T-cell (primary cell): ENCODE measurements around the gene TTC31. TPM values are rescaled to one million over a fixed set of nuclear protein-coding genes. Genes with fewer than 3 reads are reported as not detected.

Experiments
- ATAC-seq, 4 experiments: fragments of 200-7000 bp in 3 of 4; fragments of 150-1000 bp in 1 of 4; cut with Tn5 transposase; replicated peaks in 1 of 4; 1 replicate in 3 of 4; 2 replicates in 1 of 4; pipeline ENCODE4 v1.10.0; 2021; ENCODE audit warnings: moderate library complexity in 3 of 4, mild to moderate bottlenecking in 2 of 4, moderate number of reproducible peaks in 1 of 4
- CTCF ChIA-PET, 2 donors: fragments of 300-600 bp; sonication (Branson Sonifier 250); formaldehyde crosslinking; loops; one replicate each; lab custom pipeline; 2022; ENCODE audit warnings: antibody characterized with exemption in 2 of 2; lab: Charles Lee
- POLR2A ChIA-PET, 2 donors: fragments of 300-600 bp; sonication (Branson Sonifier 250); formaldehyde crosslinking; loops; one replicate each; lab custom pipeline; 2022; ENCODE audit warnings: antibody characterized with exemption in 2 of 2; lab: Charles Lee
- DNase-seq, 35 experiments: peaks; one replicate each; pipeline versions ENCODE4 v3.0.0 to v3.0.0-alpha.2; 2013 to 2023
- H3K27ac ChIP-seq: one replicate; pipeline ENCODE4 v1.5.1; 2013; ENCODE audit warnings: low read length
- H3K27me3 ChIP-seq, 2 experiments: replicated peaks in 1 of 2; 1 replicate in 1 of 2; 2 replicates in 1 of 2; pipeline versions ENCODE4 v1.6.1 to v1.7.0; 2013; ENCODE audit warnings: low read length in 1 of 2, mixed read lengths in 1 of 2; ENCODE audit not compliant: control insufficient read depth in 2 of 2, insufficient read depth in 2 of 2; ENCODE audit errors: extremely low read depth in 1 of 2
- H3K36me3 ChIP-seq, 2 donors: 1 replicate in 1 of 2; 2 replicates in 1 of 2; pipeline versions ENCODE4 v1.6.1 to v1.7.0; 2013; ENCODE audit warnings: low read length in 1 of 2; ENCODE audit not compliant: control insufficient read depth in 2 of 2, insufficient read depth in 1 of 2; ENCODE audit errors: extremely low read depth in 1 of 2
- H3K4me1 ChIP-seq, 2 experiments: 1 replicate in 1 of 2; 2 replicates in 1 of 2; pipeline versions ENCODE4 v1.6.1 to v1.7.0; 2013; ENCODE audit warnings: low read length in 2 of 2, mixed read lengths in 1 of 2; ENCODE audit not compliant: insufficient read depth in 2 of 2, control insufficient read depth in 1 of 2; ENCODE audit errors: extremely low read depth in 1 of 2
- H3K4me3 ChIP-seq, 2 donors: 1 replicate in 1 of 2; 2 replicates in 1 of 2; pipeline versions ENCODE4 v1.5.1 to v1.7.0; 2013; ENCODE audit warnings: mild to moderate bottlenecking in 2 of 2, low read length in 1 of 2, moderate library complexity in 1 of 2; ENCODE audit not compliant: control insufficient read depth in 1 of 2; ENCODE audit errors: extremely low read depth in 1 of 2
- H3K9me3 ChIP-seq: 2 replicates; pipeline ENCODE4 v1.7.0; 2013
- H3K27ac Mint-ChIP-seq, 2 donors: one replicate each; pipeline ENCODE4 v1.8.0; 2020 to 2021; ENCODE audit warnings: mild to moderate bottlenecking in 2 of 2, mixed read lengths in 2 of 2
- H3K27me3 Mint-ChIP-seq, 2 donors: one replicate each; pipeline ENCODE4 v1.8.0; 2021 to 2022; ENCODE audit warnings: mixed read lengths in 2 of 2
- H3K36me3 Mint-ChIP-seq: one replicate; pipeline ENCODE4 v1.8.0; 2021; ENCODE audit warnings: mixed read lengths
- H3K4me1 Mint-ChIP-seq, 3 donors: one replicate each; pipeline ENCODE4 v1.8.0; 2020 to 2022; ENCODE audit warnings: mixed read lengths in 3 of 3, mild to moderate bottlenecking in 1 of 3
- H3K4me3 Mint-ChIP-seq, 3 donors: one replicate each; pipeline ENCODE4 v1.8.0; 2020 to 2022; ENCODE audit warnings: mild to moderate bottlenecking in 3 of 3, mixed read lengths in 3 of 3, moderate library complexity in 3 of 3
- H3K9me3 Mint-ChIP-seq, 3 donors: one replicate each; pipeline ENCODE4 v1.8.0; 2020 to 2022; ENCODE audit warnings: mixed read lengths in 3 of 3
- WGBS: methylation state at CpG from one replicate; pipeline ENCODE4 v1.1.5; 2013; ENCODE audit warnings: missing lambda C conversion rate; ENCODE audit not compliant: insufficient coverage; 5-methylcytosine and 5-hydroxymethylcytosine counted together
- total RNA-seq, 35 experiments: library from RNA in 6 of 35; stranded (reverse) in 6 of 35; fragments of 120-200 nt in 1 of 35; gene quantifications; one replicate each; pipeline versions ENCODE4 v1.2.1 to v1.2.4 and lab custom pipeline; 2013 to 2026

Gene TTC31
- total RNA-seq, 5 donors from 2014 or later (not counting 1 experiment from before 2014, with no cell fraction given) = 33.1 to 45.8 (median 44.6) TPM

DNA sequence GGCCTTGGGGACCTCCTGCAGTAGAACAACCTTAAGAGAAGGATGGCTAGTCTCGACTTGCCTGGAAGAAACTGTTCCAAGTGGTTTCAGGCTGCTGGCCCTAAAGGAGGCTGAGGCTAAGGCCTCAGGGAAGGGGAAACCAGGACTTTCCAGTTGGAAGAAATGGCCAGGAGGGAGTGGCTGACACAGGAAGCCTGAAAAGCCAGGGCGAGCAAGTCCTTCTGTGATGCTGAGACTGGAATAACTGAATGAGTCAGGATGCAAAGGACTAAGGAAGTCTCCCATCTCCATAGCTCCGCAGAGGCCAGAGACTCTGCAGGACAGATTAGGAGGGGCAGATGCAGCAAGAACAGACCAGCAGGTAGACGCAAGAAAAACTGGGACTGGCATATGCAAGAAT is 54.3 kb downstream of the TTC31 start:
- H3K27me3 ChIP-seq = peaks cover 0 to 36% of the 10 kb centered on the region in 2 experiments
- WGBS = 95% methylated on average over 2 of the region's 4 CpGs
- H3K27ac Mint-ChIP-seq = no peak overlapping the region
- peaks cover 4 to 5% (median 4%) of the 10 kb centered on the region in 3 donors for H3K4me1 Mint-ChIP-seq
- H3K9me3 ChIP-seq = no peaks in the 10 kb centered on the region
- H3K27ac ChIP-seq = no peak overlapping the region
- no peaks in the 10 kb centered on the region for H3K4me1 ChIP-seq
- H3K36me3 Mint-ChIP-seq = peaks cover 10% of the 10 kb centered on the region
- H3K36me3 ChIP-seq = peaks cover 0 to 13% of the 10 kb centered on the region in 2 donors
- ATAC-seq (no peak), DNase-seq (no peak)
- peaks cover 14 to 33% of the 10 kb centered on the region in 2 donors for H3K27me3 Mint-ChIP-seq
- no peak overlapping the region for H3K4me3 Mint-ChIP-seq
- no peaks in the 10 kb centered on the region for H3K9me3 Mint-ChIP-seq
- ChIA-PET POLR2A (no interaction called here), CTCF (no interaction called here)
- no peak overlapping the region for H3K4me3 ChIP-seq

DNA sequence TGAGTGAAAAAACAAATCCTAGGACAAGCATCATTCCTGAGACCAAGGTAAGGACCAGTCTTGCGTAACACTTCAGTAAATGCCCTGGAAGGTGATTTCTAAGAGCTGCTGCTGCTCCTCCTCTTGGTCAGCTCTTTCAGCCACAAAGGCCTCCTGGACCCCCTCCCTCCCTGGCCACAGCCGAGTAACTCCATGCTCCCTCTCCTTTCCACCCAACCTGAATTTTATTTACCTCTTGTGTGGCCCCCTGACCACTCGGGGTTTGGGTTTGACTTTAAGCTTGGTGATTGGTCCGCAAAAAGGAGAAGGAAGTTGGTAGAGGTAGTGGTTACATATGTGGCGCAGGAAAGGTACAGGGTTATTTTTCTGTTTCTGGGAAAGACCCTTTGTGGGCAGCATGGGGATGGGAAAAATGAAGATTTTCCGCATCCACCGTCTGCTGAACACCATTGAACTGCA is 56.0 kb downstream of the TTC31 start:
- no peak for ATAC-seq
- Mint-ChIP-seq H3K27me3 (peaks cover 25 to 46% of the 10 kb centered on the region in 2 donors), H3K4me3 (no peak overlapping the region), H3K36me3 (no peaks in the 10 kb centered on the region), H3K9me3 (no peaks in the 10 kb centered on the region), H3K4me1 (no peaks in the 10 kb centered on the region), H3K27ac (peak overlapping the region in 1 of 2 donors; percentile 43)
- CTCF ChIA-PET = no interaction called here
- no peak for DNase-seq
- Histone ChIP-seq H3K4me1 (no peaks in the 10 kb centered on the region), H3K36me3 (no peaks in the 10 kb centered on the region), H3K27me3 (peaks cover 0 to 48% of the 10 kb centered on the region in 2 experiments), H3K9me3 (no peaks in the 10 kb centered on the region), H3K4me3 (no peak overlapping the region), H3K27ac (no peak overlapping the region)
- 32% methylated on average over 6 of the region's 7 CpGs for WGBS
- POLR2A ChIA-PET = interaction anchor here in 1 of 2 donors (0.9 kb wide), 1 partner anchor 17 kb away, joined by 3 read pairs; no protein-coding TSS in a partner anchor

DNA sequence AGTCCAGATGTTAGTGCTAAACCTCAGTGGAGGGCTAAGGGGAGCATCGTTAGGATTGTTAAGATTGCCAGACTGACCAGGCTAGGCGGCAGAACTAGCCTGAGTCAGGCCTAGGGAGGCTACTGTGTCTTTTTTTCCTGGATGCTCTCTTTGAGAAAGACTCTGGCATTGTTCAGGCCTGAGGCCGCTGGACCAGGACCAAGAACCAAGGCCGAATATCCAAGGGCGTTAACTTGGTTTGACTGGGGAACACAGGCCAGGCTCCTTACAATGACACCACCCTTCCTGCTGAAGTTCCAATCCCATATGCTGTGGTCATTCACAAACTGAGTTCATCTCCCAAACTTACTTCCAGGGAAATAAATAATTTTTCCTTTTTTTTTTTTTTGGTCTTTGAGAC is 57.4 kb downstream of the TTC31 start:
- H3K4me3 Mint-ChIP-seq = no peak overlapping the region
- 80% methylated on average over 5 of the region's 5 CpGs for WGBS
- Histone ChIP-seq H3K36me3 (no peaks in the 10 kb centered on the region), H3K4me3 (no peak overlapping the region), H3K4me1 (no peaks in the 10 kb centered on the region), H3K27me3 (peaks cover 0 to 48% of the 10 kb centered on the region in 2 experiments), H3K9me3 (no peaks in the 10 kb centered on the region), H3K27ac (no peak overlapping the region)
- ChIA-PET CTCF (no interaction called here), POLR2A (no interaction called here)
- no peak for ATAC-seq
- no peaks in the 10 kb centered on the region for H3K36me3 Mint-ChIP-seq
- H3K4me1 Mint-ChIP-seq = no peaks in the 10 kb centered on the region
- peaks cover 29 to 46% of the 10 kb centered on the region in 2 donors for H3K27me3 Mint-ChIP-seq
- H3K27ac Mint-ChIP-seq = no peak overlapping the region
- no peak for DNase-seq
- no peaks in the 10 kb centered on the region for H3K9me3 Mint-ChIP-seq

DNA sequence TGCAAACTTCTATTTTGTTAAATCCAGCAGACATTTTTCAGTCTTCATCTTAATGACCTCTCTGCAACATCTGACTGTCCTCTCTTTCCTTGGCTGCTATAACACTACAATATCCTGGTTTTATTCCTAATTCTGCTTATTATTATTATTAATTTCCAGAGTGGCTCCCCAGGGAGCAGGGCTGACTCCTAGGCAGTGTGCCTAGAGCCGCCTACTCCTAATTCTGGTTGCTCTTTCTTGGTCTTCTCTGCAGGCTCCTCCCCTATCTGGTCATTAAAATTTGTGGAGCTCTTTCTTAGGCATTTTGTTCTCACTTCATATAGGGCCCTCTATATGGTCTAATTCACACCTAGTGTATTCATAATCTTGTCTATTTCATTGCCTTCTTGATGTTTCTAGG is 60.1 kb downstream of the TTC31 start:
- H3K4me3 ChIP-seq = no peak overlapping the region
- ChIA-PET POLR2A (no interaction called here), CTCF (no interaction called here)
- H3K9me3 ChIP-seq = no peaks in the 10 kb centered on the region
- H3K27ac ChIP-seq = no peak overlapping the region
- no peak for ATAC-seq
- Mint-ChIP-seq H3K4me3 (no peak overlapping the region), H3K9me3 (no peaks in the 10 kb centered on the region), H3K4me1 (no peaks in the 10 kb centered on the region), H3K27me3 (peaks cover 45 to 54% of the 10 kb centered on the region in 2 donors), H3K27ac (no peak overlapping the region), H3K36me3 (no peaks in the 10 kb centered on the region)
- no CpG with 5 or more reads among the region's 1 CpG for WGBS
- no peaks in the 10 kb centered on the region for H3K4me1 ChIP-seq
- peaks cover 0 to 41% of the 10 kb centered on the region in 2 experiments for H3K27me3 ChIP-seq
- H3K36me3 ChIP-seq = no peaks in the 10 kb centered on the region
- DNase-seq = no peak

Other genes with a start within 250 kb of the TTC31 start
- gene SLC4A5, start 139.7 kb upstream of the TTC31 start, total RNA-seq = 10 to 100 TPM; 10.1 to 19.3 (median 14.6) TPM
- 100 to 1,000 TPM in 3 of 5 donors, 10 to 100 TPM in 2; 81.9 to 124 (median 117) TPM for gene DCTN1, start 102.8 kb upstream of the TTC31 start, total RNA-seq
- gene C2orf81, start 61.5 kb upstream of the TTC31 start, total RNA-seq = 1 to 10 TPM; 5.0 to 9.5 (median 7.5) TPM
- gene WDR54, start 61.4 kb upstream of the TTC31 start, total RNA-seq = 10 to 100 TPM; 31.4 to 46.8 (median 45.4) TPM
- gene RTKN, start 41.1 kb upstream of the TTC31 start, total RNA-seq = 1 to 10 TPM in 1 of 5 donors, under 1 TPM in 3, not detected in 1; 0.93 to 1.7 (median 0.96) TPM
- 10 to 100 TPM; 44.5 to 70.8 (median 68.4) TPM for gene INO80B, start 28.0 kb upstream of the TTC31 start, total RNA-seq
- 100 to 1,000 TPM in 2 of 5 donors, 10 to 100 TPM in 3; 80.2 to 104 (median 98.2) TPM for gene WBP1, start 24.6 kb upstream of the TTC31 start, total RNA-seq
- gene MOGS, start 17.7 kb upstream of the TTC31 start, total RNA-seq = 100 to 1,000 TPM in 1 of 5 donors, 10 to 100 TPM in 4; 72.0 to 114 (median 93.8) TPM
- gene MRPL53, start 10.4 kb upstream of the TTC31 start, total RNA-seq = 10 to 100 TPM; 53.9 to 77.9 (median 59.4) TPM
- gene CCDC142, start 83 bp upstream of the TTC31 start, total RNA-seq = 10 to 100 TPM; 16.1 to 59.3 (median 56.7) TPM
- gene LBX2, start 16.5 kb downstream of the TTC31 start, total RNA-seq = under 1 TPM in 4 of 5 donors, not detected in 1; 0.32 to 0.73 (median 0.66) TPM
- 10 to 100 TPM; 17.6 to 34.3 (median 28.0) TPM for gene PCGF1, start 24.6 kb downstream of the TTC31 start, total RNA-seq
- under 1 TPM in 2 of 5 donors, not detected in 3; 0.28 to 0.46 TPM for gene TLX2, start 31.4 kb downstream of the TTC31 start, total RNA-seq
- under 1 TPM in 3 of 5 donors, not detected in 2; 0.33 to 0.76 (median 0.47) TPM for gene DQX1, start 43.1 kb downstream of the TTC31 start, total RNA-seq
- 100 to 1,000 TPM; 144 to 167 (median 149) TPM for gene AUP1, start 46.6 kb downstream of the TTC31 start, total RNA-seq
- gene HTRA2, start 46.9 kb downstream of the TTC31 start, total RNA-seq = 10 to 100 TPM; 25.1 to 45.2 (median 38.3) TPM
- gene LOXL3, start 70.9 kb downstream of the TTC31 start, total RNA-seq = under 1 TPM in 4 of 5 donors, not detected in 1; 0.10 to 0.47 (median 0.38) TPM
- gene DOK1, start 71.6 kb downstream of the TTC31 start, total RNA-seq = 10 to 100 TPM in 3 of 5 donors, 1 to 10 TPM in 2; 9.6 to 36.5 (median 33.0) TPM
- not detected for gene M1AP, start 165.2 kb downstream of the TTC31 start, total RNA-seq
- gene SEMA4F, start 171.2 kb downstream of the TTC31 start, total RNA-seq = 10 to 100 TPM; 12.2 to 24.9 (median 18.6) TPM